BJ (cell line): Measurements from ENCODE around the gene PRMT1. TPM values are rescaled to one million over a fixed set of nuclear protein-coding genes. Genes with fewer than 3 reads are reported as not detected.

Experiments
- CTCF ChIA-PET: fragments of 350-600 bp; formaldehyde crosslinking; extraction: SDS; loops from one replicate; lab custom pipeline; 2021; ENCODE audit warnings: antibody characterized with exemption, inconsistent platforms; lab: Yijun Ruan, JAX
- POLR2A ChIA-PET: fragments of 300-600 bp; sonication (Branson Sonifier 250); formaldehyde crosslinking; extraction: SDS; loops from one replicate; lab custom pipeline; 2021; ENCODE audit warnings: antibody characterized with exemption; lab: Charles Lee
- DNase-seq: peaks from one replicate; pipeline ENCODE4 v3.0.0-alpha.2; 2011; ENCODE audit warnings: low read depth
- H3K27me3 ChIP-seq: 2 replicates; pipeline ENCODE4 v1.6.0; 2011; ENCODE audit warnings: low read length; ENCODE audit not compliant: control insufficient read depth, insufficient read depth
- H3K36me3 ChIP-seq: 2 replicates; pipeline ENCODE4 v1.5.1; 2011; ENCODE audit warnings: low read length; ENCODE audit not compliant: control insufficient read depth, insufficient read depth
- H3K4me3 ChIP-seq: 2 replicates; pipeline ENCODE4 v1.5.1; 2011; ENCODE audit warnings: low read depth, mild to moderate bottlenecking, control low read depth, low read length
- polyA plus RNA-seq: library from polyadenylated mRNA; depleted of rRNA; stranded (reverse); fragments of >200 nt; gene quantifications from 2 replicates; pipeline ENCODE4 v1.2.3, GENCODE V29; 2011
- TF ChIP-seq, protein P1 (sequence below): IDR thresholded peaks from 2 replicates; pipeline ENCODE4 v1.5.1; 2011; ENCODE audit warnings: low read depth, mild to moderate bottlenecking, control low read depth, inconsistent platforms, low read length, moderate library complexity; ENCODE audit not compliant: insufficient read depth

PRMT1 gene
- polyA plus RNA-seq, 1 experiment = 372 TPM

DNA sequence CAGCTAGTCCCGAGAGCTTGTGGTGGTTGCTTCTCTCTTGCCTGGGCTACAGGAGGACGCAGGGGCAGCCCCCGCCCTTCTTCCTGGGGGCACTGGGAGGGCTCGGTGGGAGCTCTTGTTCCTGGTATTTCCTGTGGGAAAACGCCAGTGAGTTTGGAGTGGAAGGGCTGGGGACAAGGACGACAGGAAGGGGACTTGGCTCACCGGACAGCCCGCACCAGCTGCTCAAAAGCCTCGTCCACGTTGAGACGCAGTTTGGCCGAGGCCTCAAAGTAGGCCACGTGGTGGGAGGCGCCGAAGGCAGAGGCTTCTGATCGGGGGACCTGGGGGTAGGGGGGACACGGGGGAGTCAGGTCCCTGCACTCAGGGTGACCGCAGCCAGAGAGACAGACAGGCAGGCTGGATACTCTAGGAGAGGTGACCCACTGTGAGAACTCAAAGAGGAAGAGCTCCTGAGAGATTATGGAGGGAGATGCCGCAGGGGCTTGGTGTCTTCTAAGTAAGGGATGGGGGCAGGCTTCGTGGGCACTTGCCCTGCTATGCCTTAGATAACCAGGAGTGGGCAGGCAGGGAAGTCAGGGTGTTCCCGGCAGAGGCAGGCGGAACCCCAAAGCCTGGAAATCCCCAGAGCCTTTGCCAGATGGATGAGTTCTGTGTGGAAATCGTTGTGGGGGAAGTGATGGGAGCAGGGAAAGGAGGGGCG is 41.4 kb upstream of the PRMT1 start:
- CTCF ChIA-PET = interaction anchor here (0.7 to 1.0 kb wide), 3 partner anchors 57 to 133 kb away, joined by 3 read pairs; no protein-coding TSS in a partner anchor
- TF ChIP-seq, protein P1, sequence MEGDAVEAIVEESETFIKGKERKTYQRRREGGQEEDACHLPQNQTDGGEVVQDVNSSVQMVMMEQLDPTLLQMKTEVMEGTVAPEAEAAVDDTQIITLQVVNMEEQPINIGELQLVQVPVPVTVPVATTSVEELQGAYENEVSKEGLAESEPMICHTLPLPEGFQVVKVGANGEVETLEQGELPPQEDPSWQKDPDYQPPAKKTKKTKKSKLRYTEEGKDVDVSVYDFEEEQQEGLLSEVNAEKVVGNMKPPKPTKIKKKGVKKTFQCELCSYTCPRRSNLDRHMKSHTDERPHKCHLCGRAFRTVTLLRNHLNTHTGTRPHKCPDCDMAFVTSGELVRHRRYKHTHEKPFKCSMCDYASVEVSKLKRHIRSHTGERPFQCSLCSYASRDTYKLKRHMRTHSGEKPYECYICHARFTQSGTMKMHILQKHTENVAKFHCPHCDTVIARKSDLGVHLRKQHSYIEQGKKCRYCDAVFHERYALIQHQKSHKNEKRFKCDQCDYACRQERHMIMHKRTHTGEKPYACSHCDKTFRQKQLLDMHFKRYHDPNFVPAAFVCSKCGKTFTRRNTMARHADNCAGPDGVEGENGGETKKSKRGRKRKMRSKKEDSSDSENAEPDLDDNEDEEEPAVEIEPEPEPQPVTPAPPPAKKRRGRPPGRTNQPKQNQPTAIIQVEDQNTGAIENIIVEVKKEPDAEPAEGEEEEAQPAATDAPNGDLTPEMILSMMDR = peak; percentile 40
- no peak for DNase-seq

DNA sequence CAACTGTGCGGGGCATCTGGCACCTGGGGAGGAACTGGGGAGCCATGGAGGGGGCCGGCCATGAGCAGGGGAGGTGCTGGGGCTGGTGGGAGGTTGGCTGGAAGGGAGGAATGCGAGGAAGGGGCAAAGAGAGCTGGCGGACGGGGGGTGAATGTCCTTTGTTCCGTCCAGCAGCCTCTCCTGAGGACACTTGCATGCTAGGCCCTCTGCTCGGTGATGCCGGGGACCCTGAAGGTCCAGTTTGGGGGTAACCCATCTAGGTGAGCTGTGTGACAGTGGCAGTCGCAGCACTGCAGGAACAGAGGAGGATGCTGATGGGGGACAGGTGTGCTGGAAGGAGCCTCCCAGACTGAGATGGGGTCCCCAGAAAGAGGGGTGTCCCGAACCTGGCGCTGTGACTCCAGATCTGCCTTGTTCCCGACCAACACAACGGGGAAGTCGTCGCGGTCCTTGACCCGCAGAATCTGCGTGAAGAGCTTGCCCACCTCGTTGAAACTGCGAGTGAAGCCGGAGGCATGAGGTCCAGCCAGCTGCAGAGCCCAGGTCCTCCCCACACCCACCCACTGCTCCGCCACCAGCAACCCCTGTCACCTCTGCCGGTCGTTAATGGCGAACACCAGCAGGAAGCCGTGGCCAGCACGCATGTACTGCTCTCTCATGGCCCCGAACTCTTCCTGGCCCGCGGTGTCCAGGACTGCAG is 40.7 kb upstream of the PRMT1 start:
- H3K36me3 ChIP-seq = peaks cover 5% of the 10 kb centered on the region; the same call in 1 of the 2 replicates
- no peak for DNase-seq
- ChIA-PET POLR2A (no interaction called here), CTCF (interaction anchor here (0.7 to 1.0 kb wide), 4 partner anchors 45 to 133 kb away, joined by 3 read pairs; no protein-coding TSS in a partner anchor)
- no peak overlapping the region for H3K4me3 ChIP-seq
- TF ChIP-seq, protein P1 = no peak
- H3K27me3 ChIP-seq = no peaks in the 10 kb centered on the region

More for the DNA sequence above, 41.4 kb upstream of the PRMT1 start:
- Histone ChIP-seq H3K4me3 (no peak overlapping the region), H3K27me3 (no peaks in the 10 kb centered on the region), H3K36me3 (peaks cover 5% of the 10 kb centered on the region; the same call in 1 of the 2 replicates)
- POLR2A ChIA-PET = no interaction called here

DNA sequence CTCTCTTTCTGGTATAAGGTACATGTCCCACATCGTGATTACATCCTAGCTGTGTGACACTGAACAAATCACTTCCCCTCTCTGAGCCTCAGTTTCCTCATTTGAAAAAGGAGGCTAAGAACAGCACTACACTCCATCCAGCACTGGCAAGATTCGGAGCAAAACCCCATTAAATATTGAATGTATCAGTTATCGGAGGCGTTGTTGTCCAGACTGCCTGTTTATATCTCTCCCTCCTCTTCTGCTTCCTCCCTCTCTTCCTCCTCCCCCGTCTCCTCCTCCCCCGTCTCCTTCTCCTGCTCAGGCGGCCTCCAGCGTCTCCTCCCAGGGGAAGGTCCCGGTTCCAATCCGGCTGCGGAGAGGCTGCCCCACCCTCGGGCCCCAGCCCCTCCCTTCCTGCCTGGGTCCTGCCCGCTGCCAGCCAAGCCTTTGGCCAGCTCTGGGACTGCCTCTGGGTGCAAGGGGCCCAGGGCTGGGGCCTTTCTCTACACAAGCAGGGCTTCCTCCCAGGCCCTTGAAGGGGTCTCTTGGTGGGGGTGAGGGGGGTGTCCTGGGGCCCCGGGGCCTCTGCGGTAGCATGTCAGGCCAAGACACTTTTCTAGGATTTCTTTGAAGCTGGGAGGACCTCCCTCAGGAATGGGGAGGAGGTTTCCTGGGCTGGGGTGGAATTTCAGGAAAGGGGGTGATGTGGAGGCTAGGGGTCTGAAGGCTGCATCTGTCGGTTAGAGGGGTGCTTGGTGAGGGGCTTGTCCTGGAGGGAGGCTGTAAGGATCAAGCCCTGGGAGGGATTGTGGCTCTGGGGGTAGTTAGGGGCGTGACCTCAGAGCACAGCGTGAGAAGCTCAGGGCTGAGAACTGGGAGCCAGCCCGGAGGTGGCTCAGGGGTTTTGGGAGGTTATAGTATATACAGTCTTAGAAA is 39.0 kb upstream of the PRMT1 start:
- TF ChIP-seq, protein P1 = no peak
- peak; percentile 34 for DNase-seq

DNA sequence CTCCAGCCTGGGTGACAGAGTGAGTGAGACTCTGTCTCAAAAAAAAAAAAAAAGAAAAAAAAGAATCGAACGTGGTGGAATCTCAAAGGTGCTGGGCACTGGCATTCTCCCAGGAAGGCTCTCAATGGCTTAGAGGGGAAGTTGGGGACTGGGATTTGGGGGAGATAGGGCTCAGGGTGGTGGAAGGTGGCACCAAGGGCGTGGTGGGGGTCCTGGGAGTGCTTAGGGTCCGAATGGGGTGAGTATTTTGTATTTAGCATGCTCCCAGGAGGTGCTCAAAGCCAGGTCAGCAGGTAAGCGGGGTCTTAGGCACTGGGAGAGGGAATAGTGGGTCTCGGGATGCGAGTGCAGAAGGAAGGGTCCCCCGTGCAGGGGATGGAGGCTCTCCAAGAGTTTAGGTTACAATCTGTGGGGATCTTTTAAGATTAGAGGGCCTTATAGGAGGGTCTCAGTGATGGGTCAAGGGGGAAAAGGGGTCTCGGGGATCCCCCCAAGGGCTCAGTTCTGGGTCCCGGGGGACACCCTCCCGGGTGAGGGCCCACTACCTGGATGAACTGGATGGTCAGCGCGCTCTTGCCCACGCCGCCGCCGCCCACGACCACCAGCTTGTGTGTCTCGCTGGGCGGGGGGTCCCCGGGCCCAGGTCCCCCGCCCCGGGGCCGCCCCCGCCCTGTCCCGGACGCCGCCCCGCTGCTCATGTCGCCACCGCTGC is 37.5 kb upstream of the PRMT1 start:
- peak overlapping the region; percentile 55 for H3K4me3 ChIP-seq
- no peaks in the 10 kb centered on the region for H3K27me3 ChIP-seq
- ChIA-PET POLR2A (interaction anchor here (0.9 to 1.7 kb wide), 4 partner anchors 37 to 112 kb away, joined by 4 to 9 read pairs (median 6); partner anchors contain the start of genes NOSIP, PRMT1, PRRG2 and RCN3), CTCF (interaction anchor here (1.0 to 2.1 kb wide), 3 partner anchors 33 to 41 kb away, joined by 3 to 9 read pairs (median 4); partner anchors contain the start of gene PRMT1)
- no peak for DNase-seq
- TF ChIP-seq, protein P1 = no peak
- H3K36me3 ChIP-seq = peaks cover 7% of the 10 kb centered on the region

More for the DNA sequence above, 39.0 kb upstream of the PRMT1 start:
- CTCF ChIA-PET = interaction anchor here (0.5 to 2.1 kb wide), 8 partner anchors 15 to 67 kb away, joined by 3 to 9 read pairs (median 4); partner anchors contain the start of gene PRMT1
- Histone ChIP-seq H3K27me3 (no peaks in the 10 kb centered on the region), H3K4me3 (peak overlapping the region; percentile 55), H3K36me3 (peaks cover 5% of the 10 kb centered on the region; the same call in 1 of the 2 replicates)
- POLR2A ChIA-PET = interaction anchor here (0.7 kb wide), 1 partner anchor 46 kb away, joined by 3 read pairs; no protein-coding TSS in a partner anchor
